Measurements from ENCODE around the gene OGA.

- TF ChIP-seq POLR2A (IDR thresholded peaks at IDR 0.05; ENCODE audit: low read depth, low read length) (no peak), POLR2AphosphoS5 (IDR thresholded peaks at IDR 0.05; ENCODE audit: low read depth, low read length) (0 out of 2 replicates have a peak, but pooled peaks have one; percentile 18)
Measured at GRCh38 chr10:101840741-101841453, 22.7 kb upstream of the OGA start.

All from GM12892 (cell line).